ENCODE data around the gene ST6GAL2. TPM values are rescaled to one million over a fixed set of nuclear protein-coding genes. Genes with fewer than 3 reads are reported as not detected.

The ST6GAL2 gene
- total RNA-seq, 1 experiment from 2014 or later: 11.4 TPM

DNA sequence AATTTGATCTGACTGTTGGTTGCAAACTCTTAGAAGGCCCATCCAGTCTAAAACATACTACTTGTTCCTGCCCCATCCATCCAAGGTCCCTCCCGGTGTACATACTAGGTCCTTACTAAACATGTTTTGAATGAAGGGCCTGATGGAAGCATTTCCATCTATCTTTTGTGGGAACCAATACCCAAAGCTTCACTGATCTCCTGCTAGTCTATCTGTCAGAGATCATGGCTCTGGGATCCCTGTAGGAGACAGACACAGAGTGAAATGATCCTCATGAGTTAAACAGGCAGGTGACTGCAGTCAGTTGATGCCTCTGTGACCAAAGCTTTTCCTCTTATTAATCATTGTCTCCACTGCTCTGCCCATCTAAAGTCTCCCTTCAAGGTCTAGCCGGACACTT, 115.0 kb downstream of the ST6GAL2 start:
- H3K36me3 ChIP-seq (ENCODE audit: low read depth, low read length): no peaks in the 10 kb centered on the region
- no peak for ATAC-seq
- TF ChIP-seq EZH2 (IDR thresholded peaks at IDR 0.05; ENCODE audit: low read length, unreplicated experiment): no peak
- TF ChIP-seq, protein P1, sequence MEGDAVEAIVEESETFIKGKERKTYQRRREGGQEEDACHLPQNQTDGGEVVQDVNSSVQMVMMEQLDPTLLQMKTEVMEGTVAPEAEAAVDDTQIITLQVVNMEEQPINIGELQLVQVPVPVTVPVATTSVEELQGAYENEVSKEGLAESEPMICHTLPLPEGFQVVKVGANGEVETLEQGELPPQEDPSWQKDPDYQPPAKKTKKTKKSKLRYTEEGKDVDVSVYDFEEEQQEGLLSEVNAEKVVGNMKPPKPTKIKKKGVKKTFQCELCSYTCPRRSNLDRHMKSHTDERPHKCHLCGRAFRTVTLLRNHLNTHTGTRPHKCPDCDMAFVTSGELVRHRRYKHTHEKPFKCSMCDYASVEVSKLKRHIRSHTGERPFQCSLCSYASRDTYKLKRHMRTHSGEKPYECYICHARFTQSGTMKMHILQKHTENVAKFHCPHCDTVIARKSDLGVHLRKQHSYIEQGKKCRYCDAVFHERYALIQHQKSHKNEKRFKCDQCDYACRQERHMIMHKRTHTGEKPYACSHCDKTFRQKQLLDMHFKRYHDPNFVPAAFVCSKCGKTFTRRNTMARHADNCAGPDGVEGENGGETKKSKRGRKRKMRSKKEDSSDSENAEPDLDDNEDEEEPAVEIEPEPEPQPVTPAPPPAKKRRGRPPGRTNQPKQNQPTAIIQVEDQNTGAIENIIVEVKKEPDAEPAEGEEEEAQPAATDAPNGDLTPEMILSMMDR (conservative IDR thresholded peaks at IDR 0.05; ENCODE audit: low read depth, low read length): no peak
- no peak for TF ChIP-seq EZH2phosphoT487 (IDR thresholded peaks at IDR 0.05; ENCODE audit: borderline replicate concordance, low read length)
- no peak overlapping the region for H2AFZ ChIP-seq (ENCODE audit: low read length)
- no peaks in the 10 kb centered on the region for H3K4me1 ChIP-seq (ENCODE audit: insufficient read depth, low read length)
- no peaks in the 10 kb centered on the region for H3K9me2 ChIP-seq (replicated peaks; ENCODE audit: low read length)
- DNase-seq: no peak
- H3K4me2 ChIP-seq (ENCODE audit: low read length): no peak overlapping the region
- no peaks in the 10 kb centered on the region for H3F3A ChIP-seq (ENCODE audit: low read length, unreplicated experiment)
- no peaks in the 10 kb centered on the region for H3K9me3 ChIP-seq (ENCODE audit: low read length)
- no TSS peak for BruUV-seq (replicated peaks)
- H3K9ac ChIP-seq (ENCODE audit: low read length): no peak overlapping the region
- CTCF ChIA-PET: no interaction called here
- H3K27me3 ChIP-seq (ENCODE audit: low read length): peaks cover 71% of the 10 kb centered on the region
- H4K20me1 ChIP-seq (ENCODE audit: low read length): no peaks in the 10 kb centered on the region
- H3K79me2 ChIP-seq (ENCODE audit: low read length): no peaks in the 10 kb centered on the region
- H3K4me3 ChIP-seq (ENCODE audit: low read length): no peak overlapping the region
- intact Hi-C loops (cut with micrococcal nuclease): no loop called here
- POLR2A ChIA-PET (ENCODE audit: unreplicated experiment): no interaction called here
- H3K27ac ChIP-seq (ENCODE audit: low read length): no peak overlapping the region

DNA sequence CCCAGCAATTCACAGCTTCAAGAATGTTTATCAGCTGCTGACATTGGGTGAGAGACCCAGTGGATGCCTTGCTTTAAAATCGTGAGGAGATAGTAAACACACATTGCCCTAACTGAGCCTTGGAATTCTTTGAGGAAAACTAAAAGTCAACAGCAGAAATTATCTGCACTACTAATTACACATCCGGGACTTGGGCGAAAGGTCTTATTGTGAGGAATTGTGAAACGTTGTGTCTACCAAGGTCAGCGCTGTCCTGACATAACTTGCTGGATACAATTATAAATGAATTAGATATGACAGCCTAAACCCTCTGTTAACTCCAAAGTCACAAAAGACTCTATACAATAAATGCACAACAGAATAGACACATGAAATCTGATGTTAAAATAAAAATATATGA, 121.4 kb downstream of the ST6GAL2 start:
- intact Hi-C loops (cut with micrococcal nuclease): no loop called here
- Histone ChIP-seq H3K27ac (ENCODE audit: low read length) (no peak overlapping the region), H4K20me1 (ENCODE audit: low read length) (no peaks in the 10 kb centered on the region), H3K9me3 (ENCODE audit: low read length) (no peaks in the 10 kb centered on the region), H3K4me3 (ENCODE audit: low read length) (no peak overlapping the region), H3K9me2 (replicated peaks; ENCODE audit: low read length) (no peaks in the 10 kb centered on the region), H3K9ac (ENCODE audit: low read length) (no peak overlapping the region), H3K4me2 (ENCODE audit: low read length) (no peak overlapping the region), H3K4me1 (ENCODE audit: insufficient read depth, low read length) (no peaks in the 10 kb centered on the region), H3F3A (ENCODE audit: low read length, unreplicated experiment) (no peaks in the 10 kb centered on the region), H3K36me3 (ENCODE audit: low read depth, low read length) (no peaks in the 10 kb centered on the region), H3K79me2 (ENCODE audit: low read length) (no peaks in the 10 kb centered on the region), H3K27me3 (ENCODE audit: low read length) (peaks cover 53% of the 10 kb centered on the region), H2AFZ (ENCODE audit: low read length) (no peak overlapping the region)
- DNase-seq: no peak
- TF ChIP-seq, protein P1 (conservative IDR thresholded peaks at IDR 0.05; ENCODE audit: low read depth, low read length): no peak
- TF ChIP-seq EZH2phosphoT487 (IDR thresholded peaks at IDR 0.05; ENCODE audit: borderline replicate concordance, low read length) (no peak), EZH2 (IDR thresholded peaks at IDR 0.05; ENCODE audit: low read length, unreplicated experiment) (no peak)
- no TSS peak for BruUV-seq (replicated peaks)
- no peak for ATAC-seq
- CTCF ChIA-PET: no interaction called here
- POLR2A ChIA-PET (ENCODE audit: unreplicated experiment): no interaction called here

DNA sequence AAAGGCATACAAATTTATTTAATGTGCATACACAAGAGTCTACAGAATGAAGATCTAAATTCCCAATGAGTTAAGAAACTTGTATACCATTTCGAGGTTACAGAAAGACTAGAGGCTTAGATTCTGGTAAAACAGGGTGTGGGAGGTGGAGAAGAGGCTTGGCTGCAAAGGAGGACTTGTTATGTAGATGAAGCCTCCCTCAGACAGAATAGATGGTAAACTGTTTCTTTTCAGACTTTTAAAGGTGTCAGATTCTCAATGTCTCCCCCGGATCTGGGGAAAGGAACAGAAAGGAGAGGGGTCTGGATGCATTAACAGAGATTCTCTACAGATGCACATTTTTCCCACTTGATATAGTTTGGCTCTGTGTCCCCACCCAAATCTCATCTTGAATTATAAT, 126.0 kb downstream of the ST6GAL2 start:
- intact Hi-C loops (cut with micrococcal nuclease): no loop called here
- Histone ChIP-seq H3K4me3 (ENCODE audit: low read length) (no peak overlapping the region), H3K79me2 (ENCODE audit: low read length) (no peaks in the 10 kb centered on the region), H4K20me1 (ENCODE audit: low read length) (no peaks in the 10 kb centered on the region), H3K4me2 (ENCODE audit: low read length) (no peak overlapping the region), H3K36me3 (ENCODE audit: low read depth, low read length) (no peaks in the 10 kb centered on the region), H3K27ac (ENCODE audit: low read length) (no peak overlapping the region), H3K9ac (ENCODE audit: low read length) (no peak overlapping the region), H3K27me3 (ENCODE audit: low read length) (peaks cover 29% of the 10 kb centered on the region), H3F3A (ENCODE audit: low read length, unreplicated experiment) (no peaks in the 10 kb centered on the region), H2AFZ (ENCODE audit: low read length) (no peak overlapping the region), H3K4me1 (ENCODE audit: insufficient read depth, low read length) (no peaks in the 10 kb centered on the region), H3K9me2 (replicated peaks; ENCODE audit: low read length) (no peaks in the 10 kb centered on the region), H3K9me3 (ENCODE audit: low read length) (no peaks in the 10 kb centered on the region)
- no TSS peak for BruUV-seq (replicated peaks)
- DNase-seq (no peak), ATAC-seq (no peak)
- TF ChIP-seq EZH2phosphoT487 (IDR thresholded peaks at IDR 0.05; ENCODE audit: borderline replicate concordance, low read length): no peak
- TF ChIP-seq, protein P1 (conservative IDR thresholded peaks at IDR 0.05; ENCODE audit: low read depth, low read length): no peak
- no peak for TF ChIP-seq EZH2 (IDR thresholded peaks at IDR 0.05; ENCODE audit: low read length, unreplicated experiment)
- ChIA-PET CTCF (no interaction called here), POLR2A (ENCODE audit: unreplicated experiment) (no interaction called here)

Data from PC-3 (cell line).